CD1c-positive myeloid dendritic cell (primary cell): ENCODE measurements around the gene GALNT9.

ENCODE experiments used
- DNase-seq: peaks from one replicate; pipeline ENCODE4 v3.0.0-alpha.2; 2016; ENCODE audit errors: extremely low spot score

The GALNT9 gene

DNA sequence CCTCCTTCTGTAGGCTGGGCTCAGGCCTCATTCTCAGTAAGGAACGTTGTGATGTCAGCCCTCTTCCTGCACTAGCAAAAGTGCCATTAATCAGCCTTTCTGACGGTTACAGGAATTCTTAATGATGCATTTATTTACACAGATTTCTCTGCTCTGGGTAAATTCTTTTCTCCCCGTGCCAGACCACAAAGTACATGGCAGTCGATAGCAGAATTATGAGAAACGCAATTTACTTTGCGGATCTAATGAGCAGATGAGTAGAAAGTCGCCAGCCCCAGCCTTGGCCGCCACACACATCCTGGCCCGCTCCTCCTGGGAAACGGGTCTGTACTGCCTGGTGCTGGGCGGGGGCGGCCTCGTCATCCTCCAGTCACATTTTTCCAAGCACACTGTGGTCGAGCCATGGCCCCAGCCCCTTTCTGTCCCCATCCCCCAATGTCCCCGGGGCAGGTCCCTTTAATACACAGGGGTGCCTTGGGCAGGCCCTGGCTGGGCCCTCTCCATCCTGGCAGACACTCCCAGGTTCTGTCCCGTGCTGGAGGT is 159.2 kb downstream of the GALNT9 start:
- DNase-seq: no peak

DNA sequence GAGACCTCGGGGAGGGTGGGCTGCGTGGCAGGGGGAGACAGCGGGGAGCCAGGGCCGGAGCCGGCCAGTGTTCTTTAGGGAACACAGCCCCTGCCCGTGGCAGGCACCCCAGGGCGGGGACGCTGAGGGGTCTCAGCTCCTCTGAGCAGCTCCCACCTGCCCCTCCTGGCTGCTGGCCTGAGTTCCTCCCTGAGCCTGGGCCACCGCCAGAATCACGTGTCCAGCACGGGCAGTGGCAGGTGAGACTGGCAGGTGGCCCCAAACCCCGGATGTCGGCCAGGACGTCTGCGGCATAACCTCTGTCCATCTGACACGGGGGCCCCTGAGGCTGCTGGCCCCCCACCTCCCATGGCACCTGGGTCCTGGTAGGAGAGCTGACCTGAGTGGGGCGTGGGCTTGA is 160.0 kb downstream of the GALNT9 start:
- DNase-seq: no peak

DNA sequence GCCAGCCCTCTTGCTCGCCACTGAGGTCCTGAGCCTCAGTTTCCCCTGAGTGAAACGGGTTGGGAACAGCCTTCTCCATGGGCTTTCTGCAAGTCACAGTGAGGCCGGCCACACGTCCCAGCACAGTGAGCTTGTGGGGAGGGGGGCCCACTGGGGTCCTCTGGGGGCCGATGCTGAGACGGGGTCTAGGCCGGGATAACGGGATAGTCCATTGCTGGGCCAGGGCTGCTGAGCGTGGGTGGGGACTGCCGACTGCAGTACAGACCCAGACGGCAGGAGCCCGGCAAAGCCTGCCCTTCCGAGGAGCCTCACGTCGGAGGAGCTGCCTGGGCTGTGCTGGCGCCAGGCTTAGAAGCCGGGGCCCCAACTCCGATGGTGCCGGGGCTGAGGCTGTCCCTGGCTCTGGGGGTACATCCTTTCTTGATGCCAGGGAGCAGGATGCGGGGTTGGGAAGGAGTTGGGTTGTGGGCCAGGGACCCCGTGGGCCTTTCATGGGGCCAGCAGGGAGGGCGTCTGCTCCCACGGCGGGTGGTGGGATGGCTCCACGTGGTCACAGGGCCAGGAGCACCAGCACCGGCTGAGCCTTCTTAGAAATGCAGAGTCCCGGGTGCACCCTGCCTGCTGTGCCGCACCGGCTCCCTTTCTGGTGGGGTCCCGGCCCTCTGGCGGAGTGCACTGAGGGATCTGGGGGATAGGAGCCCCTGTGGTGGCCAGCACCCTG is 160.9 kb downstream of the GALNT9 start:
- no peak for DNase-seq

DNA sequence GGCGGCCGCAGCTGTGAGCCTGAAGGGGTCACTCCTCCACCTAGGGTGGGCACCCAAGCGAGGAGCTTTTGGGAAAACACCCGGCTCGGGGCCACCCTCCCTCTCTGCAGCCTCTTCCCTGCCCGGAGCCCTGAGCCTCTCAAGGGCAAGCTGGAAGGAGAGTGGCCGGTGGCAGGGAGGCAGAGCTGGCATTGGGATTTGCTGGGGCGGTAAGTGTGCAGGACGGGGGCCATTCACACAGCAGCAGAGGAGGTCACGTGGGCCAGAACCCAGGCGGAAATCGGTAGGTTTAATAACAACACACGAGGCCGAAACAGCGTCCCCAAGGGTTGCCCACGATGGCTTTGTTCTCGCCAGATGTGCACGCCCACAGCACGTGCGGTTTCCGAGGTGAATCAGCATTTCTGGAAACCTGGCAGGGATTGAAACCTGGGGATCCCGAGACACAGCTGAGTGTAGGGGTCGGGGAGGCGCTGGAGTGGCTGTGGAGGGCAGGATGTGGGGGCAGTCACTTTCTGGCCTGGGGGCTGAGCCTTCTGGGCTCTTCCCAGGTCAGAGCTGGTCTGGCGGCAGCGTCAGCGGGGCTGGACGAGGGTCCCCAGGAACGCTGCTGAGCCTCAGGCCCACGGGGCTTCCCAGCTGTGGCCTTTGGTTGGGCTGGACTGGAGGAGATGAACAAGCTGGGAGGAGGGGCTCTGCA is 161.6 kb downstream of the GALNT9 start:
- DNase-seq: no peak

DNA sequence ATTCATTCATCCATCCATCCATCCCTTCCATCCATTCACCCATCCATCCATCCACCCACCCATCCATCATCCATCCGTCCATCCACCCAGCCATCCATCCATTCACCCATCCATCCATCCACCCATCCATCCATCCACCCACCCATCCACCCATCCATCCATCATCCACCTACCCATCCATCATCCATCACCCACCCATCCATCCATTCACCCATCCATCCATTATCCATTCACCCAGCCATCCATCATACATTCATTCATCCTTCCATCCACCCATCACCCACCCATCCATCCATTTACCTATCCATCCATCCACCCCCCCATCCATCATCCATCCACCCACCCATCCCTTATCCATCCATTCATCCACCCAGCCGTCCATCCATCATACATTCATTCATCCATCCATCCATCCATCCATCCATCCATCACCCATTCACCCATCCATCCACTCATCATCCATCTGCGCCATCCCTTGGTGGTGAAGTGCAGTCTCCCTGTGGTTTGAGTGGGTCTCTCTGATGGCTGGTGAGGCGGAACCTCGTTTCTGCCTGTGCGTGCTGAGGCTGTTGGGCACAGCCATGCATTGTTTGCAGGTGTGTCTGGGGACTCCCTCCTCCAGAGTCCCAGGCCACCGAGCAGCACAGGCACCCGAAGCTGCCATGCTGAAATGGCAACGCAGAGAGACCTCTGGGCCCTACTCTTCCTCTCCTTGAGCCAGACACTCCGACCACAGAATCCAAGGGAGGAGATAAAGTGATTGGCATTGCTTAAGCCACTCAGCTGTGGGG is 162.4 kb downstream of the GALNT9 start:
- DNase-seq: no peak

DNA sequence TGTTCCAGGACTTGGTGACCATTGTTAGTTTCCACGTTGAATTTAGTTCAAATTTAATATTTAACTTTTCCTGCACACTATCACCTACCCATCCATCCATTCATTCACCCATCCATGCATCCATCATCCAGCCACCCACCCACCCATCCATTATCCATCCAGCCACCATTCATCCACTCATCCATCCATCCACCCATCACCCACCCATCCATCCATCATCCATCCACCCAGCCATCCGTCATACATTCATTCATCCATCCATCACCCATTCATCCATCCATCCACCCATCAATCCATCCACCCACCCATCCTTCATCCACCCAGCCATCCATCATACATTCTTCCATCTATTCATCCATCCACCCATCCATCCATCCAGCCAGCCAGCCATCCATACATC is 163.3 kb downstream of the GALNT9 start:
- DNase-seq: no peak

DNA sequence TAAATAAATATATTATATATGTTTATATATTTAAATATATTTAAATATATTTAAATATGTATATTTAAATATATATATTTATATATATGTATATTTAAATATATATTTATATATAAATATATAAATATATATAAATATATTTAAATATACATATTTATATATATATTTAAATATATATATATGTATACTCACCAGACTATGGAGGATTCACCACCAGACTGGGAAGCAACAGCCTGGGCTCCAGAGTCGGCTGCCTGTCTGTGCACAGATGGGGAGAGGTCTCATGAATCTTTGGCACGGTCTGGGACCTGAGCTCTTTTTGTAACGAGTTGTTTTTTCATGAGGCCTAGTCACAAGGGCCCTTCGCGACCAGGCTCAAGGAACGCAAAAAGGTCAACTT is 163.8 kb downstream of the GALNT9 start:
- no peak for DNase-seq

DNA sequence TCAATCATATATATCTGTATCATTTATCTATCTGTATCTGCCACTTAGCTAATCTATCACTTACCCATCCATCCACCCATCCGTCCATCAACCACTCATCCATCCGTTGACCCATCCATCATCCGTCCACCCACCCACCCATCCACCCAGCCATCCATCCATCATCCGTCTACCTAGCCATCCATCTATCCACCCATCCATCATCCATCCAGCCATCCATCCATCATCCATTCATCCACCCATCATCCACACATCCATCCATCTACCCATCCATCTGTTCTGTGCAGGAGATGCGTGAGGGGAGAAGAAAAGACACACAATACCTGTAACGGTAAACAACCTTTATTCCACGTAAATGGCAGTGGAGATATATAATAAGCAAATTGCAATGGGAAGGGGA is 165.0 kb downstream of the GALNT9 start:
- no peak for DNase-seq

DNA sequence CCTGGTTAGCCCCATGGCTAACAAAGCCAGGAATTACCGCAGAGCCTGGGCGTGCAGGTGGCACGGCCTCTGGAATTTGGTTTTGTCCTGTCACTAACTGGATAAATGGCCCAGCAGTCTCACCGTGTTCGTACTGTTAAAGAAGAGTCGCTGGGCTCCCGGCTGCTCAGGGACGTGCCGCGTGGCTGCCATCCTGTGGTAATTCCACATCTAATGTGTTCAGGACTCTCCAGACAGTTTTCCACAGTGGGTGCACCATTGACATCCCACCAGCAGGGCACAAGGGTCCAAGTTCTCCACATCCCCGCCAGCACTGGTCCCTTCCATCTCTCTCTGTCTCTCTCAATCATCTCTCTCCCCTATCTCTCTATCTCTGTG is 165.5 kb downstream of the GALNT9 start:
- DNase-seq: no peak

DNA sequence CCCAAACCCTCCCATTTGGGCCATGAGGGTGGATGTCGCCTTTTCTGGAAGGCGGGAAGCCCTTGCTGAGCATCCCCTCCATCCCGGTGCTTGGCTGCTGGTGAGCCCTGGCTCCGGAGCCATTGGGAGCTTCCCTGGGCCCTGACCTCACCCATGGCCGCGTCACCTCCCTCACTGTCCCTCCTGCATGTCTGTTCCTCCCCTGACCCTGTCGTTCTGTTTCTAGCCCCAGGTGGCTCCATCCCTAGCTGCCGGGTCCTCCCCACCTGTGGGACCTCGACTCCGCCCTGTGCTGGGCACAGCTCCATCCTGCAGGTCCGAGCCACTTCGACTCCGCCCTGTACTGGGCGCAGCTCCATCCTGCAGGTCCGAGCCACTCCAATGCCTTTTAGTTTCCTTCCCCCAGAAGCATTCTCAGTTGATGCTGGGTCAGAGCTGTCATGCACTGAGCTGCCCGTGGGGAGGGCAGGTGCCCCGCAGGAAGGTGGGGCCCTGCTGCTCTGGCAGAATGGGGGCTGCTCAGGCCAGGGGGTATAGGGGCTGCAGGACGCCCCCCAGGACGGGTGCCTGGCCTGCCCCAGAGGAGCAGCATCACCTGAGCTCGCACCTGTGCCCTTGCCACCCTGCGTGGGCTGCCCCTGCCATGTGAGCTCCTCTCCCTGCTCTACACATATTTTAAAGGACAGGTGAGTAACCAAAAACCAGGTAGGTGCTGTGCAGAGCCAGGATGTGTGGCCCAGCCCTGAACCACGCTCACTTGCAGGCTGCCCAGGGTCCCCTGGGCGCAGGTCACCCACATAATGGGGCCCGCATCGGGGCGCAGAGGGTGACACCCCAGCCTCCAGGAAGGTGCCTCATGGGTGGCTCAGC is 166.1 kb downstream of the GALNT9 start:
- no peak for DNase-seq

DNA sequence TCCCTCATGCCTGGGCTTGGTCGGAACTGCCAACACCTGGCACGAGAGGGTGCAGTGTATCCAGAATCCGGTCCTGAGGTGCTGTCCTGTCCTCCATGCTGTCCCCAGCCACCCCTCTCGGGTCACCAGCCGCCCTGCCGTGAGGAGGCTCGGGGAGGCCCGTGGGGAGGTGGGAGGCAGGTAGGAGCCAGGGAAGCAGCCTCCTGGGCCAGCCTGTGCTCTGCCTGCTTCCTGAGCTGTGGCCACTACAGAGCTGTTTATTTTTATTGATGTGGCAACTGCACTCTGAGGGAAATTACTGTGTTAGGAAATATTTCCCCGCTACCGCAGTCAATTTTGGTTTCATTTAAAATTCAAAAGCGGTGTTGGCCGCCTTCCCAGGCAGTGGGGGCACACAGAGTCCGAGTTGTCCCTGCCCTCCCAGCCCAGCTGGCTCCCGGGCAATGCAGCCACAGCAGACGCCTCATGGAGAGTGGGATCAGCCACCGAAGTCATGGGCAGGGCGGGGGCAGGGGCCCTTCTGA is 166.8 kb downstream of the GALNT9 start:
- DNase-seq: peak; percentile 58

DNA sequence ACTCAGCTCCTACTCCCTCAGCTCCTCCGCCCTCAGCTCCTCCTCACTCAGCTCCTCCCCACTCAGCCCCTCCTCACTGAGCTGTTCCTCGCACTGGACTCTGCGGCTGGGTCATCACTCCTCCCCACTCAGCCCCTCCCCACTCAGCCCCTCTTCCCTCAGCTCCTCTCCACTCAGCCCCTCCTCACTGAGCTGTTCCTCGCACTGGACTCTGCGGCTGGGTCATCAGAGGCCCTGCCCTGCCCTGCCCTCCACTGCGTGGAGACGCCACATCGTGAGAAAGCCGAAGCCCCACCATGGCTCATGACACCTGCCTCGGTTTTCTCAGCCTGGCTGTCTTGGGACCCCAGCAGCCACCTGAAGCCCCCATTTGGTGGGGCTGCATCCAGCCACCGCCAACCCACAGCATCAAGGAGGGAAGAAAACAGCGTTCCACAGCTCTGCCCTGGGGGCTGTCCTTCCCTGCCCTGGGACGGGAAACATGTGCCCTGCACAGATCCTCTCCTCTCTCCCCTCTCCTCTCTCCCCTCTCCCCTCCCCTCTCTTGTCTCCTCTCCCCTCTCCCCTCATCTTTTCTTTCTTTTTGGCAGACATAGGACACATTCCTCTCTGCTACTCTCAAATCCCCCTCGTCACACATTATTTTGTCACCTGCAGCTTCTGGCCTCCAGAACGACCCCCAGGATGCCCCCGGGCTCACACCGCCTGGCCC is 167.4 kb downstream of the GALNT9 start:
- no peak for DNase-seq

DNA sequence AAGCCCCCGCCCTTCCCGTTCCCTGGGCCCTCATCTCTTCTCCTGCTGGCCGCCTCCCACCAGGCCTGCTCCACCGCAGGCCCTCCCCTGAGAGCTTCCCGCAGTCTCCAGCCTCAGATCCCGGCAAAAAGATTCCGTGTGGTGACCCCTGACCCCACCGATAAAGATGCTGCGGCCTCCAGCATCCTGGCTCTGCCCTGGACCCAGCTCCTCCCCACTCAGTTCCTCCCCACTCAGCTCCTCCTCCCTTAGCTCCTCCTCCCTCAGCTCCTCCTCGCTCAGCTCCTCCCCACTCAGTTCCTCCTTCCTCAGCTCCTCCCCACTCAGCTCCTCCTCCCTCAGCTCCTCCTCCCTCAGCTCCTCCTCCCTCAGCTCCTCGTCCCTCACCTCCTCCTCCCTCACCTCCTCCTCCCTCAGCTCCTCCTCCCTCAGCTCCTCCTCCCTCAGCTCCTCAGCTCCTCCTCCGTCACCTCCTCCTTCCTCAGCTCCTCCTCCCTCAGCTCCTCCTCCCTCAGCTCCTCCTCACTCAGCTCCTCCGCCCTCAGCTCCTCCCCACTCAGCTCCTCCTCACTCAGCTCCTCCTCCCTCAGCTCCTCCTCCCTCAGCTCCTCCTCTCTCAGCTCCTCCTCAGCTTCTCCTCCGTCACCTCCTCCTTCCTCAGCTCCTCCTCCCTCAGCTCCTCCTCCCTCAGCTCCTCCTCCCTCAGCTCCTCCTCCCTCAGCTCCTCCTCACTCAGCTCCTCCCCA is 168.2 kb downstream of the GALNT9 start:
- DNase-seq: peak; percentile 24

DNA sequence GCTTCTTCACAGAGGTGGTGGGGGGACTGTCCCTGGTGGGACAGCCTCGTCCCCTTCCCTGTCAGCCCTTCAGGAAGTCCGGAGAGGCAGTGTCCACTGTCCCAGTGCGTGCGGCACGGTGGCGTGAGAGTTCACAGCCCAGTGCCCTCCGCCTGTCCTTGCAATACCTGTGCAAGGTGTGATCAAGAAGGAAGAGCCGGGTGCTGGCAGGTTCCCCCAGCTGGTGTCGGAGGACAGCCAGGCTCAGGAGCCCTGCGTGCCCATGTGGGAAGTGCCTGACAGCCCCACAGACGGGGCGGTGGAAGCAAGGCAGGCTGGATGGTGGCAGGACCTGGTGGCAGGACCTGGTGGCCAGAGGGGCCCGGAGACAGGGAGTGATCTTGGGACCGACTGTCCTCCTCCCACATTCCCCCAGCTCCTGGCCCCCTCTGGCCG is 168.8 kb downstream of the GALNT9 start:
- no peak for DNase-seq

DNA sequence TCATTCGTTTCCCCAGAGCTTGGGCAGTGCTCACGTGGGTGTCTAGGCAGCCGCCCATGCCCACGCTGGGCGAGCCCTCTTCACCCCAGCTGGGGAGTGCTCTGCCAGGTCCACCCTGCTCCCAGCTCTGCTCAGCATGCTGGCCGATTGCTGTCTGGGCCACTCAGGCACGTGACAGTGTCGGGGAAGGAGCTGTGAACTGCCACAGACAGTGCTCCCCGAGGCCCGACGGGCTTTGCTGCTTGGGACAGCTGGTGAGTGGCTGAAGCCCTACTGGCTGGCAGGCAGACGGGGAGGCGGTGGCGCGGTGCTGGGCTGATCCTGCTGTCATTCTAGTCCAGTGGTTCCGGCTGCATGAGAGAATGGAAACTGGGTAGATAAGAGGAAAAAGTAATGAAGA is 169.4 kb downstream of the GALNT9 start:
- no peak for DNase-seq

DNA sequence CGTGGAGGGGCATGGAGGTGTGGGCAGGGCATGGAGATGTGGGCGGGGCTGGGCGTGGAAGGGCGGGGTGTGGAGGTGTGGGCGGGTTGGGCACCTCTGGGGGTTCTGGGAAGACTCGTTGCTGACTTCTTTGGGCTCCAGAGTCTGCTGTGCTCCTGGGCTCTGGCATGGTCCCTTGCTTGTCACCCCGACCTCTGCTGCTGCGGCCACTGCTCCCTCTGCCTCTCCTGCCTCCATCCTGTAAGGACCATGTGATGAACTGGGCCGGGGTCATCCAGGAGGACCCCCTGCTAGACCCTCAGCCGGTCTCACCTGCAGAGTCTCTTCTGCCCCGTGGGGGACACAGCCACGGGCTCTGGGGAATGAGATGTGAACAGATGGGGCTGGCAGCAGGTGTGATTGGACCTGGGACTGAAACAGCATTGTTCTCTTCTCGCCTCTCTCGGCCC is 169.8 kb downstream of the GALNT9 start:
- no peak for DNase-seq

DNA sequence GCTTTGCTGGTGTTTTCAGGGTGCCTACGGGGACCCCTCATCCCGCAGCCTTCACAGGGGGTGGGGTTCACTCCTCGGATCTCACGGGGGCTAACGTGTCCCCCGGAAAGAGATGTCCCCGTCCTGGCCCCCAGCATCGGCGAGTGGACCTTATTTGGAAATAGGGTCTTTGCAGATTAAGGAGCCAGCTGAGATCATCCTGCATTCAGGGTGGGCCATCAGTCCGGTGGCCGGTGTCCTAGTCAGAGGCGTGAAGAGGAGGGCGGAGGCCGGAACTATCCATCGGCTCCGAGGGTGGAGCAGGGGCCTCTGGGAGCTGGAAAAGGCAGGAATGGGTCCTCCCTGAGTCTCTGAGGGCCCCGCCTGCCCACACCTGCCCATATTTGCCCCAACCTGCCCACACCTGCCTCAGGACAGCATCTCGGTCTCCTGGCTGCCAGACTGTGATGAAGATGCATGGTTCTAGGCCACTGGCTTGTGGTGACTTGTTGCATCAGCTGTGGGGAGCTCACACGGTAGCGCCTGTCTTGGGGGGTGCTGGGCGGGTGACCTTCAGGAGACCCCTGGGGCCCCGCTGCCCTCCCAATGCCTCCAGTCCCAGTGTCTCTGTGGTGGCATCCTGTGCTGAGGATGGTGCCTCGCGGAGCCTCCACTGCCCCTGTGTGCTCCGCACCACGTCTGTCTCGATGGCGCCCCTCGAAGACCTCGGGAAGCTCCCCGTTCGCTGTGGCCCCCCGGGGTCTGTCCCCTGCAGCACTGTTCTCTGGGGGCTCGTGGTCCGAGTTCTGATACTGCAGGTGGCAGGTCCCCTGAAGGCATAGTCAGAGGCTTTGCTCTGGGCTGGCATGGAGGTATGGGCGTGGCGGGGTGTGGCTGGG is 170.5 kb downstream of the GALNT9 start:
- DNase-seq: no peak

DNA sequence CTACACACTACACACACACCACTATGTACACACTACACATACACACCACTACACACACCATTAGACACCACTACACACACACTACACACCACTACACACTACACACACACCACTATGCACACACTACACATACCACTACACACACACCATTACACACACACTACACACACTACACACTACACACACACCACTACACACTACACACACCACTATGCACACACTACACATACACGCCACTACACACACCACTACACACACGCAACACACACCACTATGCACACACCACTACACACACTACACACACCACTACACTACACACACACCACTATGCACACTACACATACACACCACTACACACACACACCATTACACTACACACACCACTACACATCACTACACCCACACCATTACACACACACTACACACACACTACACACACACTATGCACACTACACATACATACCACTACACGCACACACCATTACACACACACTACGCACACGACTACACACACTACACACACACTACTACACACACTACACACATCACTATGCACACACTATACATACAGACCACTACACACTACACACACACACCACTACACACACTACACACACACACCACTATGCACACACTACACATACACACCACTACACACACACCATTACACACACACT is 171.5 kb downstream of the GALNT9 start:
- DNase-seq: no peak
